ENCODE measurements around the gene FOXP4.

Gene FOXP4

GRCh38 chr6:41649596-41649995 lies 103.4 kb downstream of the FOXP4 start:
- no peak for DNase-seq

DNA sequence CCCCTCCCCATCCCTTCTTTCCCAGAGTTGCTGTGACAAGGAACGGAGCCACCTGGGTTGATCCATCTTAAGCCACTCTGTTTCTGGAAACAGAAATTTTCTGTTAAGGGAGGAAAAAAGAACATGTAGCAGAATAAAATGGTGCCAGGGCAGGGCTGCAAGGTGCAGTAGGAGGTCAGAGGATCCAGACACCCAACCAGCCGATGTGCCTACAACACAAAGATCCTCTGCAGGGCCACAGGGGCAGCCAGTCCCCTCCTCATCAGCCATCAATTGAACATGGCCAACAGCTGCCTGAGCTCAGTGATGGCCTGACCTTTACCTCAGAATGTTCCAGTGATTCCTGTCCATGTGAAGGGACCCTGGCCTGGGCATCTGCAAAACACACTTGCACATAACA lies 103.9 kb downstream of the FOXP4 start:
- DNase-seq: no peak

GRCh38 chr6:41651246-41651961 lies 105.2 kb downstream of the FOXP4 start:
- no peak for DNase-seq

Measured in COR-L47 (cell line).